K562 (cell line): ENCODE results near the gene THG1L. TPM values are rescaled to one million over a fixed set of nuclear protein-coding genes. Genes with fewer than 3 reads are reported as not detected.

Experiments used
- ELF2 ChIP-seq: fragments of 250-450 bp; sonication (Bioruptor Pico); IDR thresholded peaks from 2 replicates; pipeline ENCODE4 v1.5.0; 2021; ENCODE audit warnings: mild to moderate bottlenecking
- GTF2A2 ChIP-seq: IDR thresholded peaks from 2 replicates; pipeline ENCODE4 v1.6.1; 2016; ENCODE audit warnings: mild to moderate bottlenecking, missing genetic modification characterization, missing compliant biosample characterization
- ZNF407 ChIP-seq: fragments of 450-650 bp; IDR thresholded peaks from 2 replicates; pipeline ENCODE4 v1.6.1; 2016; ENCODE audit warnings: low read depth
- polyA plus RNA-seq, 8 experiments: library from polyadenylated mRNA; depleted of rRNA in 4 of 8; stranded (reverse) in 5 of 8; unstranded in 3 of 8; fragments of >200 nt; fragmentation: Nextera tagmentation in 2 of 8; fragmentation: Illumina TruSeq in 1 of 8; extraction: Ambion mirVana in 2 of 8; extraction: Trizol in 1 of 8; gene quantifications; 2 replicates each; pipeline versions ENCODE4 v1.2.1 to v1.2.3, GENCODE V29; 2011 to 2014; ENCODE audit warnings: inconsistent platforms in 1 of 8, missing spikeins in 1 of 8
- total RNA-seq, 7 experiments: library from RNA; depleted of rRNA in 6 of 7; stranded (reverse); fragments of >200 nt in 6 of 7; fragmentation: Illumina TruSeq in 2 of 7; extraction: Trizol in 2 of 7; gene quantifications; 2 replicates each; pipeline versions ENCODE4 v1.2.1 to v1.2.3, GENCODE V29; 2011 to 2021; ENCODE audit warnings: low replicate concordance in 1 of 7

Gene THG1L
- total and polyA plus RNA-seq, 9 of the 15 experiments (the other 6 are each of a cell fraction or from before 2014, with no cell fraction given), result 21.8 to 40.7 (median 28.0) TPM

- TF ChIP-seq ZNF407 (no peak), GTF2A2 (tag) (0 out of 2 replicates have a peak, but pooled peaks have one; percentile 37), ELF2 (CRISPR knock-in tag) (no peak)
- TF ChIP-seq, all 486 proteins: peak for 4
Observed at GRCh38 chr5:157747766-157748700, 16.8 kb downstream of the THG1L start (continued).
